Activated CD4-positive, alpha-beta T cell treated with anti-CD3 and anti-CD28 coated beads, Interleukin-2, amount 50 U/mL, for 24 hours (primary cell): ENCODE results near the gene APOBEC3H.
"Not testable (repeated sequence)": the region's sequence is repeated elsewhere in the genome, so short reads cannot be mapped to it uniquely, and the experiment has no call there.

ENCODE experiments used
- DNase-seq, 2 donors: peaks; one replicate each; pipeline ENCODE4 v3.0.0-alpha.2; 2020; ENCODE audit warnings: low read depth in 1 of 2, low spot score in 1 of 2

APOBEC3H gene

GRCh38 chr22:39097098-39098020 lies at the start of gene APOBEC3H:
Gene APOBEC3H (plus strand): TSS chr22:39097244. CDS start chr22:39100279, 3,035 bp downstream.
- DNase-seq, result no peak

DNA sequence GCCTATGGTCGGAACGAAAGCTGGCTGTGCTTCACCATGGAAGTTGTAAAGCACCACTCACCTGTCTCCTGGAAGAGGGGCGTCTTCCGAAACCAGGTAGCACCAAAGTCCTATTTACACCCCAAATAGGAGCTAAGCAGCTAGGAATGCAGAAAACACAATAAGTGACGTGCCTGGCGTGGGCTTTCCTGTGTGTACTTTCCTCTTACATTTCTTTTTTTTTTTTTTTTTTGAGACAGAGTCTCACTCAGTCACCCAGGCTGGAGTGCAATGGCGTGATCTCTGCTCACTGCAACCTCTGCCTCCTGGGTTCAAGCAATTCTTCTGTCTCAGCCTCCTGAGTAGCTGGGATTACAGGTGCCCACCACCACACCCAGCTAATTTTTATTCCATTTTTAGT lies 47.6 kb upstream of the APOBEC3H start:
- not testable (repeated sequence) for DNase-seq

- DNase-seq, result not testable (repeated sequence)
These were observed 45.1 kb upstream of the APOBEC3H start for GRCh38 chr22:39051844-39052495.

DNA sequence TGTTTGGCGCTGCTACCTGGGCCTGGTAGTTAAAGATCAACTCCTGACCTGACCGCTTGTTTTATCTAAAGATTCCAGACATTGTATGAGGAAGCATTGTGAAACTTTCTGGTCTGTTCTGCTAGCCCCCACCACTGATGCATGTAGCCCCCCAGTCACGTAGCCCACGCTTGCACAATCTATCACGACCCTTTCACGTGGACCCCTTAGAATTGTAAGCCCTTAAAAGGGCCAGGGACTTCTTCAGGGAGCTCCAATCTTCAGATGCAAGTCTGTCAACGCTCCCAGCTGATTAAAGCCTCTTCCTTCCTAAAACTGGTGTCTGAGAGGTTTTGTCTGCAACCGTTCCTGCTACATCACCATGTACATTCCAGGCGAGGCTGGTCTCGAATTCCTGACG lies 41.4 kb upstream of the APOBEC3H start:
- no peak for DNase-seq

- DNase-seq, result not testable (repeated sequence)
These were observed 35.8 kb upstream of the APOBEC3H start for GRCh38 chr22:39061290-39061689.

DNA sequence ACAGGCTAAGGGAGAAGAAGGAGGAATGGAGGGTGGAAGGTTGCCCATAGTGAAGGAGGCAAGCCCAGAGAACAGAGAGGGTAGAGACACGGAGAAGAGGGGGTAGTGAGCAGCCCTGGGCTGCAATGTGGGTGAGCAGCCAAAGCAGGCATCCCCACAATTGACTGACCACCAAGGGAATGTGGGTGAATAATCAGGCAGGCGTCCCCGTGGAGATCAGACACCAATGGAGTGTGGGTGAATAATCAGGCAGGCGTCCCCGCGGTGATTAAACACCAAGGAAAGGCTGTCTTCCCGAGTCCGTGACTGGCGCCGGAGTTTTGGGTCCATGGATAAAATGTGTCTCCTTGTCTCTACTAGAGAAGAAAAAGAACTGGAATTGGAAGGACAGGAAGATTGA lies 35.1 kb upstream of the APOBEC3H start:
- not testable (repeated sequence) for DNase-seq

DNA sequence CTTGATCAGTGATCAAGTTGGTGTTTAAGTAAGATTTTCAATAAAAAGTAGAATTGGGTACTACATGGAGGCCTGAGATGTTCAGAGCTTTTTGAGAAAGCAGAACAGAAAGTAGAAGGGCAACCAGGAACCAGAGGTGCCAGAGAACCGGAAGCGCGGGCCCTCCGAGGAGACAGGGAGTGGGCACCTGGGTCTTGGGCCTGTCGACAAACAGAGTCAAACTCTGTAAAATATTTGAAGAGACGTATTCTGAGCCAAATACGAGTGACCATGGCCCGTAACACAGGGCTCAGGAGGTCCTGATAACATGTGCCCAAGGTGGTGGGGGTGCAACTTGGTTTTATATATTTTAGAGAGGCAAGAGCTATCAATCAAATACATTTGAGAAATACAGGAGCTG lies 33.1 kb upstream of the APOBEC3H start:
- DNase-seq, result not testable (repeated sequence)

DNA sequence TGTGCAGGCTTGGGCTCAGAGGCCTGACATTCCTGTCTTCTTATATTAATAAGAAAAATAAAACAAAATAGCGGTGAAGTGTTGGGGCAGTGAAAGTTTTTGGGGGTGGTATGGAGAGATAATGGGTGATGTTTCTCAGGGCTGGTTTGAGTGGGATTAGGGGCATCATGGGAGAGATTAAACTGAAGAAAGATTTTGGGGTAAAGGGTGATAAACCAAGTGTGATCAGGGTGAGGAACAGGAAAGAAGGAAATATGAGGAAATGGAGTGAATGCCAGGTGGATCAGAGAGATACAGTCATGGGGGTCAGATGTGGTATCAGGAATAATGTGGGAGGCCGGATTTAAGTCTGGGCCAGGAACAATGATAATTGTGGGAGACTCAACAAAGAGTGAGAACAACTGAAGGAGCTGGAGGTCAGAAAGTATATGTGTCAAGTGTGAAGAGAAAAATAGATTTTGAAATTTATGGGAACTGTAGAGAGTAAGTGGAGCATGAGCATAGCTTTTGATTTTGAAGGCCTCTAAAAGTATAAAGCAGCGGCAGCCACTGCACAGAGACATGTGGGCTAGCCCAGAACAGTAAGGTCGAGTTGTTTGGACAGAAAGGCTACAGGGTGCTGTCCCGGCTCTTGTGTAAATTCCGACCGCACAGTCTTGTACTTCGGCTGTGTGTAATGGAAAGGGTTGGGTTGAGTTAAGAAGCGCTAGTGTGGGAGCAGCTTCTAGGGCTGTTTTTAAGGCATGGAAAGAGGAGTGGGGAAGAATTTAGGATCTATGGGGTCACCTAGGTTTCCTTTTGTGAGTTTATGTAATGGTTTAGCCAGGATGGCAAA lies 30.4 kb upstream of the APOBEC3H start:
- not testable (repeated sequence) for DNase-seq

GRCh38 chr22:39068033-39068785 lies 28.8 kb upstream of the APOBEC3H start:
- DNase-seq, result no peak

GRCh38 chr22:39070186-39070585 lies 26.9 kb upstream of the APOBEC3H start:
- DNase-seq, result no peak

GRCh38 chr22:39072581-39072981 lies 24.5 kb upstream of the APOBEC3H start:
- DNase-seq, result not testable (repeated sequence)

GRCh38 chr22:39073981-39074380 lies 23.1 kb upstream of the APOBEC3H start:
- no peak for DNase-seq

- DNase-seq, result not testable (repeated sequence)
These were observed 20.7 kb upstream of the APOBEC3H start for GRCh38 chr22:39076155-39077025.

DNA sequence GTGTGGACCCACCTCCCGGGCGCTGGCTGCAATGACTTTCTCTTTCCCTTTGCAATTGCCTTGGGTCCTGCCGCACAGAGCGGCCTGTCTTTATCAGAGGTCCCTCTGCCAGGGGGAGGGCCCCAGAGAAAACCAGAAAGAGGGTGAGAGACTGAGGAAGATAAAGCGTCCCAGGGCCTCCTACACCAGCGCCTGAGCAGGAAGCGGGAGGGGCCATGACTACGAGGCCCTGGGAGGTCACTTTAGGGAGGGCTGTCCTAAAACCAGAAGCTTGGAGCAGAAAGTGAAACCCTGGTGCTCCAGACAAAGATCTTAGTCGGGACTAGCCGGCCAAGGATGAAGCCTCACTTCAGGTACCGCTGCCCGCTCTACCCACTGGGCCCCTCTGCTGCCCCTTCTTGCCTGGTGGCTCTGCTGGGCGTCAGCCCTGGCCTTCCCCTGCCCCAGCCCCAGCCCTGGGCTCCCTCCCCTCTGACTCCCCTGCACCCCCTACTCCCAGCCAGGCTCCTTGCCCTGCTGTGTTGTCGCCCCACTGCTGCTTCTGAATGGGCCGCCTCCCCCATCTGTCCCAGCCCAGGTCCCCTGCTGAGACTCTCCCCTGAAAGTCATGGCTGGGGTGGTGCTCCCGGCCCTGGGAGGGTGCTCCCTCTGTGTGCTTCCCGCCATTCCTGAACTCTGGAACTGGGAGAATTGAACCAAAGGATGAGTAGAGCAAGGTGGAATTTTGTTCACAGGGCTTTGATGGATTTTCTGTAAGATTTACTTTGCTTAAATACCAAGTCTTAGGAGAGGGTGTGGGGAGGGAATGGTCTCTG lies 19.8 kb upstream of the APOBEC3H start, which contains the start of gene APOBEC3G:
TSS of gene APOBEC3G (plus strand) at position 250 of the 815 bp plus-strand sequence. CDS start at position 337, 87 bp downstream.
- peak; percentile 21 to 30 for DNase-seq

- not testable (repeated sequence) for DNase-seq
These were observed 19.1 kb upstream of the APOBEC3H start for GRCh38 chr22:39077912-39078311.

- DNase-seq, result no peak
These were observed 18.7 kb upstream of the APOBEC3H start for GRCh38 chr22:39078329-39078728.

DNA sequence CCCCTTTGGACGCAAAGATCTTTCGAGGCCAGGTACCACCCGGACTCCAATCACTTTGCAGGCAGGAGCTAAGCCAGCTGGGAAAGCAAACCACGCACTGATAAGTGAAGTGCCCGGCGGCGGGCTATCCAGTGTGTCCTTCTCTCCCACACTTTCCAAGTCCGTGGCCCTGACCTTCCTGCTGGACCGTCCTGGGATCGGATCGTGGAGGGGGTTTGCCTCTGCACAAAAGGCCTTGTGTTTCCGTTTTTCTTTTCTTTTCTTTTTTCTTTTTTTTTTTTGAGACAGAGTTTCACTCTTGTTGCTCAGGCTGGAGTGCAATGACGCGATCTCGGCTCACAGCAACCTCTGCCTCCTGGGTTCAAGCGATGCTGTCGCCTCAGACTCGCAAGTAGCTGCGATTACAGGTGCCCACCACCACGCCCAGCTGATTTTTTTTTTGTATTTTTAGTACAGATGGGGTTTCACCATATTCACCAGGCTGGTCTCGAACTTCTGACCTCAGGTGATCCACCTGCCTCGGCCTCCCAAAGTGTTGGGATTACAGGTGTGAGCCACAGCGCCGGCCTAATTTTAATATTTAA lies 17.9 kb upstream of the APOBEC3H start:
- DNase-seq, result not testable (repeated sequence)
